Measurements from ENCODE around the gene PGLYRP4.

DNA sequence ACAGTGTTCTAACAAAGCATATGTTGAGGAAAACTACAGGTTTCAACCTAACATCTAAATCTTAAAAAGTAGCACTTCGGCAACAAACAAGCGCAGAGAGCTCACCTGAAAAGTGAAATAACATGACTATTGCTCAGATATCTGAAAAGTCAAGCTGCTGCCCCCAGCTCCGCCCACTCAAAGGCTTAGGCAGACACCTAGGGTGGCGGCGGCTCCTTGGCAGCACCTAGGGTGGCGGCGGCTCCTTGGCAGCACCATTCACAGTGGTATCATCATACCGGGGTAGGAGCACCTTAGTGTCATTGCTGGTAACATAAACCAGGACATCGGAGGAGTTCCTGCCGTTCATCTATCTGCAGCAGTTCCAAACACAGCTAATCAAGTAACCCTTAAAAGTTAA, 30.9 kb upstream of the PGLYRP4 start:
- TF ChIP-seq, protein P1, sequence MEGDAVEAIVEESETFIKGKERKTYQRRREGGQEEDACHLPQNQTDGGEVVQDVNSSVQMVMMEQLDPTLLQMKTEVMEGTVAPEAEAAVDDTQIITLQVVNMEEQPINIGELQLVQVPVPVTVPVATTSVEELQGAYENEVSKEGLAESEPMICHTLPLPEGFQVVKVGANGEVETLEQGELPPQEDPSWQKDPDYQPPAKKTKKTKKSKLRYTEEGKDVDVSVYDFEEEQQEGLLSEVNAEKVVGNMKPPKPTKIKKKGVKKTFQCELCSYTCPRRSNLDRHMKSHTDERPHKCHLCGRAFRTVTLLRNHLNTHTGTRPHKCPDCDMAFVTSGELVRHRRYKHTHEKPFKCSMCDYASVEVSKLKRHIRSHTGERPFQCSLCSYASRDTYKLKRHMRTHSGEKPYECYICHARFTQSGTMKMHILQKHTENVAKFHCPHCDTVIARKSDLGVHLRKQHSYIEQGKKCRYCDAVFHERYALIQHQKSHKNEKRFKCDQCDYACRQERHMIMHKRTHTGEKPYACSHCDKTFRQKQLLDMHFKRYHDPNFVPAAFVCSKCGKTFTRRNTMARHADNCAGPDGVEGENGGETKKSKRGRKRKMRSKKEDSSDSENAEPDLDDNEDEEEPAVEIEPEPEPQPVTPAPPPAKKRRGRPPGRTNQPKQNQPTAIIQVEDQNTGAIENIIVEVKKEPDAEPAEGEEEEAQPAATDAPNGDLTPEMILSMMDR (IDR thresholded peaks at IDR 0.05): no peak
- no peak for TF ChIP-seq EP300 (IDR thresholded peaks at IDR 0.05)

Data from ovary (tissue), 3 donors.